ENCODE measurements around the gene CPM. TPM values are rescaled to one million over a fixed set of nuclear protein-coding genes. Genes with fewer than 3 reads are reported as not detected.

CPM gene
- total and polyA plus RNA-seq, 10 of the 15 experiments (the other 5 are each of a cell fraction or from before 2014, with no cell fraction given): 0.06 to 1.7 (median 0.41) TPM

DNA sequence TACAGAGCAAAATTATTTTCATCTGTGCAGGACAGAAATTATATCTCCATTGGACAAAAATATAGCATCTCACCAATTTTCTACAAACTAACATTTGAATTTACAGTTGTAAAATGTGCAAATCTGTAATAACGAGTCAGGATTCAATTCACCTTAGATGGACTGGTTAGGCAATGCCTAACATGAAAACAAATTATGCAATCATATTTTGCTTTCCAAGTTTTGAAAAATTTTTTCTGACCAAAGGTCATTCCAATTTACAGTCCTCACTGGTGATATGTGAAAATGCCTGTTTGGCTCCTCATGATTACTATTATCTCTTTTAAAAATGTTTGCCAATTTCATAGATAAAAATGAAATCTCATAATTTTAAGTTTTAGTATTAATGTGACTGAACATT is 6.5 kb upstream of the CPM start:
- no peak overlapping the region for H3K27ac ChIP-seq (ENCODE audit: control insufficient read depth, insufficient read depth)
- no peak overlapping the region for H2AFZ ChIP-seq (ENCODE audit: control insufficient read depth, low read depth, low read length)
- TF ChIP-seq EZH2 (IDR thresholded peaks at IDR 0.05; ENCODE audit: borderline replicate concordance, control insufficient read depth, low read depth, low read length): no peak
- no peak for TF ChIP-seq FOS (IDR thresholded peaks at IDR 0.05; ENCODE audit: borderline replicate concordance, extremely low read depth, insufficient read length)
- TF ChIP-seq NR2C1 (IDR thresholded peaks at IDR 0.05): no peak
- TF ChIP-seq NBN (IDR thresholded peaks at IDR 0.05): no peak
- TF ChIP-seq DPF2 (IDR thresholded peaks at IDR 0.05): no peak
- TF ChIP-seq POLR2A (IDR thresholded peaks at IDR 0.05; ENCODE audit: low read depth, low read length): no peak
- TF ChIP-seq, protein P1, sequence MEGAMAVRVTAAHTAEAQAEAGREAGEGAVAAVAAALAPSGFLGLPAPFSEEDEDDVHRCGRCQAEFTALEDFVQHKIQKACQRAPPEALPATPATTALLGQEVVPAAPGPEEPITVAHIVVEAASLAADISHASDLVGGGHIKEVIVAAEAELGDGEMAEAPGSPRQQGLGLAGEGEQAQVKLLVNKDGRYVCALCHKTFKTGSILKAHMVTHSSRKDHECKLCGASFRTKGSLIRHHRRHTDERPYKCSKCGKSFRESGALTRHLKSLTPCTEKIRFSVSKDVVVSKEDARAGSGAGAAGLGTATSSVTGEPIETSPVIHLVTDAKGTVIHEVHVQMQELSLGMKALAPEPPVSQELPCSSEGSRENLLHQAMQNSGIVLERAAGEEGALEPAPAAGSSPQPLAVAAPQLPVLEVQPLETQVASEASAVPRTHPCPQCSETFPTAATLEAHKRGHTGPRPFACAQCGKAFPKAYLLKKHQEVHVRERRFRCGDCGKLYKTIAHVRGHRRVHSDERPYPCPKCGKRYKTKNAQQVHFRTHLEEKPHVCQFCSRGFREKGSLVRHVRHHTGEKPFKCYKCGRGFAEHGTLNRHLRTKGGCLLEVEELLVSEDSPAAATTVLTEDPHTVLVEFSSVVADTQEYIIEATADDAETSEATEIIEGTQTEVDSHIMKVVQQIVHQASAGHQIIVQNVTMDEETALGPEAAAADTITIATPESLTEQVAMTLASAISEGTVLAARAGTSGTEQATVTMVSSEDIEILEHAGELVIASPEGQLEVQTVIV (IDR thresholded peaks at IDR 0.05; ENCODE audit: borderline replicate concordance, partially characterized antibody): no peak
- TF ChIP-seq MXI1 (IDR thresholded peaks at IDR 0.05; ENCODE audit: low read depth, low read length): no peak
- no peak for TF ChIP-seq RUNX3 (IDR thresholded peaks at IDR 0.05; ENCODE audit: low read length)
- TF ChIP-seq HDAC6 (IDR thresholded peaks at IDR 0.05; ENCODE audit: unreplicated experiment): no peak
- TF ChIP-seq RAD51 (IDR thresholded peaks at IDR 0.05): no peak
- no peak for TF ChIP-seq BACH1 (IDR thresholded peaks at IDR 0.05; ENCODE audit: borderline replicate concordance)
- TF ChIP-seq, protein P2, sequence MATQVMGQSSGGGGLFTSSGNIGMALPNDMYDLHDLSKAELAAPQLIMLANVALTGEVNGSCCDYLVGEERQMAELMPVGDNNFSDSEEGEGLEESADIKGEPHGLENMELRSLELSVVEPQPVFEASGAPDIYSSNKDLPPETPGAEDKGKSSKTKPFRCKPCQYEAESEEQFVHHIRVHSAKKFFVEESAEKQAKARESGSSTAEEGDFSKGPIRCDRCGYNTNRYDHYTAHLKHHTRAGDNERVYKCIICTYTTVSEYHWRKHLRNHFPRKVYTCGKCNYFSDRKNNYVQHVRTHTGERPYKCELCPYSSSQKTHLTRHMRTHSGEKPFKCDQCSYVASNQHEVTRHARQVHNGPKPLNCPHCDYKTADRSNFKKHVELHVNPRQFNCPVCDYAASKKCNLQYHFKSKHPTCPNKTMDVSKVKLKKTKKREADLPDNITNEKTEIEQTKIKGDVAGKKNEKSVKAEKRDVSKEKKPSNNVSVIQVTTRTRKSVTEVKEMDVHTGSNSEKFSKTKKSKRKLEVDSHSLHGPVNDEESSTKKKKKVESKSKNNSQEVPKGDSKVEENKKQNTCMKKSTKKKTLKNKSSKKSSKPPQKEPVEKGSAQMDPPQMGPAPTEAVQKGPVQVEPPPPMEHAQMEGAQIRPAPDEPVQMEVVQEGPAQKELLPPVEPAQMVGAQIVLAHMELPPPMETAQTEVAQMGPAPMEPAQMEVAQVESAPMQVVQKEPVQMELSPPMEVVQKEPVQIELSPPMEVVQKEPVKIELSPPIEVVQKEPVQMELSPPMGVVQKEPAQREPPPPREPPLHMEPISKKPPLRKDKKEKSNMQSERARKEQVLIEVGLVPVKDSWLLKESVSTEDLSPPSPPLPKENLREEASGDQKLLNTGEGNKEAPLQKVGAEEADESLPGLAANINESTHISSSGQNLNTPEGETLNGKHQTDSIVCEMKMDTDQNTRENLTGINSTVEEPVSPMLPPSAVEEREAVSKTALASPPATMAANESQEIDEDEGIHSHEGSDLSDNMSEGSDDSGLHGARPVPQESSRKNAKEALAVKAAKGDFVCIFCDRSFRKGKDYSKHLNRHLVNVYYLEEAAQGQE (IDR thresholded peaks at IDR 0.05; ENCODE audit: low read depth, low read length): no peak
- TF ChIP-seq, protein P3, sequence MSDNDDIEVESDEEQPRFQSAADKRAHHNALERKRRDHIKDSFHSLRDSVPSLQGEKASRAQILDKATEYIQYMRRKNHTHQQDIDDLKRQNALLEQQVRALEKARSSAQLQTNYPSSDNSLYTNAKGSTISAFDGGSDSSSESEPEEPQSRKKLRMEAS (IDR thresholded peaks at IDR 0.05; ENCODE audit: low read depth, low read length): no peak
- no peak for TF ChIP-seq TAF1 (IDR thresholded peaks at IDR 0.05; ENCODE audit: borderline replicate concordance, low read depth, low read length)
- TF ChIP-seq ESRRA (IDR thresholded peaks at IDR 0.05; ENCODE audit: low read length): no peak
- FAIRE-seq (no peak), DNase-seq (ENCODE audit: low read depth, low spot score) (no peak), ATAC-seq (no peak)
- H3K9ac ChIP-seq (ENCODE audit: control insufficient read depth, insufficient read depth, low read length): no peak overlapping the region
- no peaks in the 10 kb centered on the region; a peak in 1 of 4 replicates for H3K27me3 ChIP-seq (replicated peaks in 1 of 2; ENCODE audit: control insufficient read depth in 2 of 2, insufficient read depth in 2 of 2, low read length in 1 of 2)
- BruUV-seq (replicated peaks): no TSS peak
- ChIA-PET SMC1A (ENCODE audit: uncharacterized antibody, unreplicated experiment) (interaction anchor here (0.6 kb wide), 1 partner anchor 43 kb away, joined by 3 read pairs; no protein-coding TSS in a partner anchor), RAD21 (ENCODE audit: unreplicated experiment) (no interaction called here), POLR2A (no interaction called here), CTCF (no interaction called here)
- H4K20me1 ChIP-seq (ENCODE audit: control insufficient read depth, insufficient read depth): no peaks in the 10 kb centered on the region
- no peaks in the 10 kb centered on the region for H3K79me2 ChIP-seq (ENCODE audit: control insufficient read depth, insufficient read depth, low read length)
- H3K9me3 ChIP-seq (replicated peaks; ENCODE audit: control insufficient read depth, insufficient read depth, low read length): no peaks in the 10 kb centered on the region
- H3K4me2 ChIP-seq (ENCODE audit: control insufficient read depth, insufficient read depth): no peak overlapping the region
- in situ Hi-C loops (cut with MboI) (no loop called here), intact Hi-C loops (cut with micrococcal nuclease; ENCODE audit: unreplicated experiment) (no loop called here)
- no peaks in the 10 kb centered on the region for H3K36me3 ChIP-seq (ENCODE audit: control insufficient read depth in 2 of 2, insufficient read depth in 2 of 2, low read length in 1 of 2)
- 4% methylated on average over 1 of the region's 1 CpG for WGBS (ENCODE audit: insufficient coverage, insufficient replicate concordance, low lambda C conversion rate, missing lambda C conversion rate)
- H3K4me1 ChIP-seq (ENCODE audit: control insufficient read depth, insufficient read depth, low read length): no peaks in the 10 kb centered on the region
- H3K4me3 ChIP-seq: no peak overlapping the region

All from GM12878 (cell line).